Omental fat pad (tissue), 4 donors: ENCODE measurements around the gene BCO1. TPM values are rescaled to one million over a fixed set of nuclear protein-coding genes. Genes with fewer than 3 reads are reported as not detected.

Experiments used
- ATAC-seq: fragments of 150-250 bp; one replicate; pipeline ENCODE4 v1.9.1; 2016; ENCODE audit warnings: mild to moderate bottlenecking, moderate library complexity; ENCODE audit not compliant: low FRiP score
- DNase-seq: peaks from one replicate; pipeline ENCODE4 v3.0.0-alpha.2; 2019; ENCODE audit warnings: low spot score
- total RNA-seq, 4 donors: library from RNA; depleted of rRNA; stranded (reverse); fragments of >200 nt; gene quantifications; one replicate each; pipeline ENCODE4 v1.1.0, GENCODE V29; 2016
- TF ChIP-seq, protein P1 (sequence below), 3 donors: fragments of 450-650 bp; IDR thresholded peaks; one replicate each; pipeline ENCODE4 v1.5.1; 2016 to 2017; ENCODE audit warnings: antibody characterized with exemption in 3 of 3, mild to moderate bottlenecking in 3 of 3, moderate library complexity in 2 of 3

Gene BCO1
- total RNA-seq, 4 donors from 2014 or later, result 0.28 to 0.36 TPM; not detected in 2

DNA sequence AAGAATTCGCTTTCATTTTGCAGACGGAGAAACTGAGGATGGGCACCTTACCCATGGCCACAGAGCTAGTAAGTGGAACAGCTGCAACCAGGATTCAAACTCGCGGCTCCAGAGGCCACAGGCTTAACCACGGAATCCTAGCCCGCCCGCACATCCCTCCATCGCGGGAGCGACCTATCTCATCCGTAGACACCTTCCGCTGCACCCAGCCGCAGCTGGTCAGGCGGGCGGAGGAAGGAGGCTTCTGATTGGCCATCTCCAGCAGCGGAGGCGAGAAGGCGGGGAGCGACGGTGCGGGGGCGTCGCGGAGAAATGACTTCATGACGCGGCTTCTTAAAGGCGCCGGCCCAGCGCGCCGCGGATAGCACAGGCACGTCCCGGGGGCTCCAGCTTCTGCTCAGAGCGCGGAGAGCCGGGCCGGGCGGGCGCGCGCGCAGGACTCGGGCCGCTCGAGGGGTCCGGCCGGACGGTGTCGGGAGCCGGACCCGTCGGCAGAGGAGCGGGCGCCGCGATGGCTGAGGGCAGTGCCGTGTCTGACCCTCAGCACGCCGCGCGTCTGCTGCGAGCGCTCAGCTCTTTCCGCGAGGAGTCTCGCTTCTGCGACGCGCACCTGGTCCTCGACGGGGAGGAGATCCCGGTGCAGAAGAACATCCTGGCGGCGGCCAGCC is 76.2 kb downstream of the BCO1 start, which contains the start of gene GAN:
GAN (plus strand) TSS at position 360 of the 668 bp plus-strand sequence; CDS start at position 512, 152 bp downstream.
- peak; percentile 70 for DNase-seq
- TF ChIP-seq, protein P1, sequence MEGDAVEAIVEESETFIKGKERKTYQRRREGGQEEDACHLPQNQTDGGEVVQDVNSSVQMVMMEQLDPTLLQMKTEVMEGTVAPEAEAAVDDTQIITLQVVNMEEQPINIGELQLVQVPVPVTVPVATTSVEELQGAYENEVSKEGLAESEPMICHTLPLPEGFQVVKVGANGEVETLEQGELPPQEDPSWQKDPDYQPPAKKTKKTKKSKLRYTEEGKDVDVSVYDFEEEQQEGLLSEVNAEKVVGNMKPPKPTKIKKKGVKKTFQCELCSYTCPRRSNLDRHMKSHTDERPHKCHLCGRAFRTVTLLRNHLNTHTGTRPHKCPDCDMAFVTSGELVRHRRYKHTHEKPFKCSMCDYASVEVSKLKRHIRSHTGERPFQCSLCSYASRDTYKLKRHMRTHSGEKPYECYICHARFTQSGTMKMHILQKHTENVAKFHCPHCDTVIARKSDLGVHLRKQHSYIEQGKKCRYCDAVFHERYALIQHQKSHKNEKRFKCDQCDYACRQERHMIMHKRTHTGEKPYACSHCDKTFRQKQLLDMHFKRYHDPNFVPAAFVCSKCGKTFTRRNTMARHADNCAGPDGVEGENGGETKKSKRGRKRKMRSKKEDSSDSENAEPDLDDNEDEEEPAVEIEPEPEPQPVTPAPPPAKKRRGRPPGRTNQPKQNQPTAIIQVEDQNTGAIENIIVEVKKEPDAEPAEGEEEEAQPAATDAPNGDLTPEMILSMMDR (IDR thresholded peaks at IDR 0.05), result no peak
- ATAC-seq, result peak; percentile 97

DNA sequence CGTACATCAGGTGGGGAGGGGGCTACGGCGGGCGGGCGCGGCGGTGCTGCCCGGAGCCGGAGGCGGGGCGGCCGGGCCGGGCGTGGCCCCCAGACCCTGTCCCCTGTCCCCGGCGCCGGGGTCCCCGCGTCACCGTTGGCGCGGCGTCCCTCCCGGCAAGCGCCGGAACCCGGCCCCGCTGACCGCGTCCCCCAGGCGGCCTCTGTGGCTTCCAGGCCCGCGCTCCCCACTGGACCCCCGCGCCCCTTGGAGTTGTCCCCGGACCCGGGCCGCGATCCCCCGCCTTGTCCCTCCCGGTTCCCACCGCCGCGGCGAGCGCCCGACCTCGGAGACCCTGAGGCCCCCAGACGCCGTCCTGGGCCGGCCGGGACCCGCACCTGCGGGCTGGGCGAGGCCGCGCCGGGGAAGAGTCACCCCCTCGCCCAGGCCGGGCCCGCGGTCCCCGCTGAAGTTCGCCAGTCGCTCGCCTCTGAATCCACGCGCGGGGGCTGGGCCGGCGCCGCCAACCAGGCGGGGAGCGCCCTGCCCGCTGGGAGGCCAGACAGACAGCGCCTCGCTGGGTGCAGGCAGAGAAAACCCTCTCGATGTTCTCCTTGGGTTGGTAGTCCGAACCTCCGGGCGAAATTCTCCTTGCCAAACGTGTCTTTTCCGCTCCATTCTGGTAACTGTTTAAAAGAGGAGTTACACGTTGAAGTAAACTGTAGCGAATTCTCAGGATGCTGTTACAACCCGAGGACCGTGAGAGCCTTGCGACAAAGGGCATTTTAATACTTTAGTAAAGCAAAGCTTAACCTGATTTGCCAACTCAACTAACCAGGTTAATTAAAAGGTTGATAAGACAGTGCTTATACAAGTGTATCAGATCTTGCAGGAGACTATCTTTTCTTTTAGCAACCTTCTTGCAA is 77.0 kb downstream of the BCO1 start:
- TF ChIP-seq, protein P1 (IDR thresholded peaks at IDR 0.05), result no peak
- peak; percentile 72 for ATAC-seq
- peak; percentile 48 for DNase-seq

DNA sequence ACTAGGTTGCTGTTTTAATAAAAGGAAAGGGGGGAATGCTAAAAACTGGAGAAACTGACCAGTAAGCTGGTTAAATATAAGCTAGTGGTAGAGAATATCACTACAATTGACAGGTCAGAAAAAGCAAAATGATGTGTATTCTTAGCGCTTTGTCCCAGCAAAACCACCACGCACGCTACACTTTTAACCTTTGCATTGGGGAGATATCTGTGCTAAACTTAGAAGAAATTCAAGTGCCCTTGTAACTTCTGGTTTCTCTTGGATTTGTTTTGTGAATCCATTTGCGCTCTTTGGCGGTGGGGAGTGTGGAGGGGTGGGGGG is 77.6 kb downstream of the BCO1 start:
- TF ChIP-seq, protein P1 (IDR thresholded peaks at IDR 0.05), result no peak
- no peak for ATAC-seq
- DNase-seq, result no peak

DNA sequence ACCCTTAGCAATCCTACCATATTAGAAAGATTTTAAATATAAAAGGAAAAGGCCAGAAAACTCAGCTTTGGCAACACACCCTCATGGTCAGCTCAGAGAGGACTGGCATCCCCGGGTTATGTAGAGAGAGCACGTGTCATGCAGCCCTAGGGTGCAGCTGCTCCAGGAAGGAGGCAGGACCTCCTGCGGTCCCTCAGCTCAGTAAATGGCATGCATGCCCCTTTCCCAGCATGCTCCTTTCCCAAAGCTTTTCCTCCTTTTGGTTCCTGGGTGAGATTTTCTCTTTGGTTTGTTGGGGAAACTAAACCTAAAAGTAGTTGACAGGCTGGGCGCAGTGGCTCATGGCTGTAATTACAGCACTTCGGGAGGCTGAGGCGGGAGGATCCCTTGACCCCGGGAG is 80.2 kb downstream of the BCO1 start:
- TF ChIP-seq, protein P1 (IDR thresholded peaks at IDR 0.05), result no peak
- DNase-seq, result no peak
- ATAC-seq, result no peak

DNA sequence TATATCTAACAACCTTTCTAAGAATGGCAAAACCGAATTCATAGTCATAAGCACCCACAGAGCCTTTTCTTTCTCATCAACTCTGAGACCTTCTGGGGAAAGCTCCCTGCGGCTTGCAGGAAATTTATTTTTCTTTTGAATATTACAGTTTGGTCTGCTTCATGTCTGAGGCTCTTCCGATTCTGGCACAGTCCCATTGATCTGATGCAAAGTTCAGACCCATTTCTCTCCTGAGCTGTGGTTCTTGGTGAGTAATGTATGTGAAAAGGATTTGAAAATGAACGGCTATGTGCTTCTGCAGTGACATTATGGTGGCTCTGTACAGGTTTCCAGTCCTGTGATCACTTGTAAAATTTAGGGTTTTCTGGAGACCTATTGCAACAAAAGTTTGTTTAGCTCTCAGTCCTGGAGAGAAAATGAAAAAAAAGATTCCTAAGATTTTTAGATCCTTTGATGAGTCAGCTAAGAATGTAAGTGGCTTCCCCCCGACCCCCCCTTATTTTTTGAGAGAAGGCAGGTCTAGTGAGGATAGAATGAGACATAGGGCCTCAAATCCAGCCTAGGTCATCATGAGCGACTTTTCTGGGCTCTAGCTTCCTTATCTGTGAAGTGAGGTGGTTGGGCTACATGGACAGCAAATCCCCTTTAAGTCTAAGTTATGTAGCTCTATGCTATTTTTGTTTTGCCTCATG is 80.9 kb downstream of the BCO1 start:
- TF ChIP-seq, protein P1 (IDR thresholded peaks at IDR 0.05), result no peak
- ATAC-seq (peak; percentile 58), DNase-seq (no peak)

DNA sequence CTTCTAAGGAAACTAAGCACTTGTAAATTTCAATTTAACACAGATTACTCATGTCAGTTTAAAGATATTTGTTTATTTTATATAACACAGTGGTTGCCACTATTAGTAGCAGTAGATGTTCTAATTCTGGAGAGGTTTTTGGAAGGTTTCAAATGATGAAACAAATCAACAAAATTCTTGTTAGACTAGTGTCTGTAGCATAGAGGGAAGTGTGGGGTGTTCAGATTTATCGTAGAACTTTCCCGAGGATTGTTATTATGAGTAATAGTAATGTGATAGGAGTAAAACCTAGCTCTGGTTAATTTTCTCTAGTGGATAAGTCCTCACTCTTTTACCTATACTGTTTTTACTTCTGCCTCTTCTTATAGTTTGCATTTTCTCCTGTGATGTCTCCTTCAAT is 82.5 kb downstream of the BCO1 start:
- DNase-seq (no peak), ATAC-seq (no peak)
- TF ChIP-seq, protein P1 (IDR thresholded peaks at IDR 0.05), result no peak
